NCI-H2029 treated with DMSO at 0.1 percent for 48 hours (cell line): ENCODE data around the gene PSD4.
A peak's percentile ranks its signal among the peaks of the same experiment; 100 is the strongest.

Source experiments
- DNase-seq: peaks from one replicate; lab custom pipeline; 2025; lab: John Stamatoyannopoulos, UW

The PSD4 gene

DNA sequence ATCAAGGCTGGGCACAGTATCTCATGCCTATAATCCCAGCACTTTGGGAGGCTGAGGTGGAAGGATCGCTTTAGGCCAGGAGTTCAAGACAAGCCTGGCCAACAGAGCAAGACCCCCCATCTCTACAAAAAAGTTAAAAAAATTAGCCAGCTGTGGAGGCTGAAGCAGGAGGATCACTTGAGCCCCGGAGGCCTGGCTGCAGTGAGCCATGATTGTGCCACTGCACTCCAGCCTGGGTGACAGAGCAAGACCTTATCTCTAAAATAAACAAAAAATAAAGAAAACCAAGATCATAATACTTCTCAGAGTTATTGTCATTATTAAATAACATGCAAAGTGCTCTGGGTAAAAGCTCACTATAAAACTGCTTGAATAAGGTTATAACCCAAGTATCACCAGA lies 31.5 kb upstream of the PSD4 start:
- no peak for DNase-seq

DNA sequence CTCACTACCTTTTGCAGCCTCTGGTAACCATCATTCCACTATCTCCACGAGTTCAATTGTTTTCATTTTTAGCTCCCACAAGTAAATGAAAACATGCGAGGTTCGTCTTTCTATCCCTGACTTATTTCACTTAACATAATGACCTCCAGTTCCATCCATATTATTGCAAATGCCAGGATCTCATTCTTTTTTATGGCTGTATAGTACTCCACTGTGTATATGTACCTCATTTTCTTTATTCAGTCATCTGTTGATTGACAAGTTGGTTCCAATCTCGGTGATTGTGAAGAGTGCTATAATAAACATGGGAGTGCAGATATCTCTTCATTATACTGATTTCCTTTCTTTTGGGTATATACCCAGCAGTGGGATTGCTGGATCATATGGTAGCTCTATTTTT lies 29.5 kb upstream of the PSD4 start:
- DNase-seq = no peak

DNA sequence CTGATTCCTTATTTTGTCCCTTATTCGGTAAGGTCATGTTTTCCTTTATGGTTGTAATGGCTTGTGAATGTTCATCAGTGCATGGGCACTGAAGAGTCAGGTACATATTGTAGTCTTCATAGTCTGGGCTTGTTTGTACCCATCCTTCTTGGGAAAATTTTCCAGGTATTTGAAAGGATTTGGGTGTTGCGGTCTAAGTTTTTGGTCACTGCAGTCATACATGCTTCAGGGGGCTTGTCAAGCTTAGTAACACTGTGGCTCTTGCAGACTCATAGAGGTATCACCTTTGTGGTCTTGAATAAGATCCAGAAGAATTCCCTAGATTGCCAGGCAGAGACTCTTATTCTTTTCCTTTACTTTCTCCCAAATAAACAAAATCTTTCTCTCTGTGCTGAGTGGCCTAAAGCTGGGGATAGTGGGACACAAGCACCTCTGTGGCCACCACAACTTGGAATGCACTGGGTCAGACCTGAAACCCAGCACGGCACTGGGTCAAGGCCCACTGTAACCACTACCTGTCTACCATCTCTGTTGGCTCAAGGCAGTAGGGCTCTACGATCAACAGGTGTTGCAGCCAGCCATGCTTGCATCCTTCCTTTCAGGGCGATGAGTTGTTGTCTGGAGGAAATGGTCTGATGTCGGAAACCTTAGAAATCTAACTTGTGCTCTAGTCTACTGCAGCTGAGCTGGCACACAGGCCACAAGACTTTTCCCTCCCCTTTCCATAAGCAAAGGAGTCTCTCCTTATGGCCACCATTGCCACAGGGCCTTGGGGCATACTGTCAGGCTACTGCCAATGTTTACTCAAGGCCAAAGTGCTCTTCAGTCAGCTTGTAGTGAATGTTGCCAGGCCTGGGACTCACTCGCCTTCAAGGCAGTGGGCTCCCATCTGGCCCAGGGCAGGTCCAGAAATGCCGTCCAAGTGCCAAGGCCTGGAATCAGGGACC lies 24.9 kb upstream of the PSD4 start:
- no peak for DNase-seq

DNA sequence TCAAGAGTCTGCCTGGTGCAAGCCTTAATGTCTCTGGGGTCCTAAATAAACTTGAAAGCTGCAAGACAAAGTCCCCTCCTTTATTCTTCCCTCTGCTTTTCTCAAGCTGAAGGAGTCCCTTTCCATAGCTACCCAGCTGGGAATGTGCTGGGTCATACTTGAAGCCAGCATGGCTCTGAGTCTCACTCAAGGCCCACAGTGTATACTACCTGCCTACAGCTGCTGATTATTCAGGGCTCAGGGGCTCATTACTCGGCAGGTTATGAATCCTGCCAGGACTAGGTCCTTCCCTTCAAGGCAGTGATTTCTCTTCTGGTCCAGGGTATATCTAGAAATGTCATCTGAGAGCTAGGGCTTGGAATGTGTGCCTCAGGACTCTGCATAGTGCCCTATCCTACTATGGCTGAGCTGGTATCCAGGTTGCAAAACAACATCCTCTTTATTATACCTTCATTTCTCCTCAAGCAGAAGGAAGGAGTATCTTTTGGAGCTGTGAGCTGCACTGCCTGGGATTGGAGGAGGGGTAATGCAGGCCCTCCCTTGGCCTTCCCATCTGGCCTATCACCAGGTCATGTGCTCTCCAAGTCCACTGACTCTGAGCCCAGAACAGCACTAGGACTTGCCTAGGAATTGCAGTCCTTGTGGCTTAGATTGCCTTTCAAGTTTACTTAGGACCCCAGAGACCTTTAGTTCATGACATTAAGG lies 24.1 kb upstream of the PSD4 start:
- DNase-seq = no peak

- DNase-seq = no peak
These were observed 23.5 kb upstream of the PSD4 start for GRCh38 chr2:113150258-113150601.

DNA sequence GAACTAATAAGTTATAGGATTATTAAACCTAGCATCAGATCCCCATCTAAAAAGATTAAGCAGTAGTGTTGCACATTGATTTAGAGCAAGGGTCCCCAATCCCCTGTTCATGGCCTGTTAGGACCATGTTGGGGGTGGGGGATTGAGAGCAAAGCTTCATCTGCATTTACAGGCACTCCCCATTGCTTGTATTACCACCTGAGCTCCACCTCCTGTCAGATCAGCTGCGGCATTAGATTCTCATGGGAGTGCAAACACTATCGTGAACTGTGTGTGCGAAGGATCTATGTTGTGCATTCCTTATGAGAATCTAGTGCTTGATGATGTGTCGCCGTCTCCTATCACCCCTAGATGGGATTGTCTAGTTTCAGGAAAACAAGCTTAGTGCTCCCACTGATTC lies 18.4 kb upstream of the PSD4 start:
- DNase-seq = no peak

- DNase-seq = peak; percentile 46
These were observed 17.3 kb upstream of the PSD4 start for GRCh38 chr2:113156278-113157117.

DNA sequence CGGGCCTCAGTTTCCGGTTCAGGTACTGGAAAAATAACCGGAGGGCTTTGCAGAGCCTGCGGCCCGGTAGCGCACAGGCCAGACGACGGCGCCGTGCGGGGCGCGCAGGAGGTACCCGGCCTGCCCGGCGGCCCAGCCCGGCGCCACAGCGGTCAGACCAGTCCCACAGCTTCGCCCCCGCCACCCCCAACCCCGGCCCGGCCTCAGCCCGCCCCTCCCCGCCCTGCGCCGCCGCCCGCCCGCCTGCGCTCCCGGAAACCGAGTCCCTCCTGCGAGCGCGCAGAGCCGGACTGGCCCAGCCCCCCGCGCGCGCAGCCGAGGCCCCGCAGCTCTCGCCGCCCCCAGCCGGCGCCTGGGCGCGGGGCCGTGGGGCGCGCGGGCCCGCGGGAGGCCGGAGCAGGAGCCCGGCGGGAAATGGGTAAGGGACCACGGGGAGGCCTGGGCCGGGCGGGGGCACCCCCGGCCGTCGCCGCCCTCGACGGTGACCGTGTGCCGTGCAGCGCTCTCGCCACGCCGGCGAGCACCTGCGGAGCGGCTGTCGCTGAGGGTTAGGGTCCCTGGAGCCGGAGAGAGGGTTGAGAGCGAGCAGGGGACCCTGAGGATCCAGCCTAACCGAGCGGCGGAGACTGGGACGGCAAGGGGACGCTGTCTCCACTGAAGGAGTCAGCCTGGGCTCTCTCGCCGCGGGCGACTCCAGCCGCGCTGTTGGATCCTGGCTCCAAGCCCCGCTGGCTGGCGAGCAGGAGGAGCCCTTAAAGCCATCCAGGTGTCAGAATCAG lies 16.5 kb upstream of the PSD4 start:
- peak; percentile 45 for DNase-seq

DNA sequence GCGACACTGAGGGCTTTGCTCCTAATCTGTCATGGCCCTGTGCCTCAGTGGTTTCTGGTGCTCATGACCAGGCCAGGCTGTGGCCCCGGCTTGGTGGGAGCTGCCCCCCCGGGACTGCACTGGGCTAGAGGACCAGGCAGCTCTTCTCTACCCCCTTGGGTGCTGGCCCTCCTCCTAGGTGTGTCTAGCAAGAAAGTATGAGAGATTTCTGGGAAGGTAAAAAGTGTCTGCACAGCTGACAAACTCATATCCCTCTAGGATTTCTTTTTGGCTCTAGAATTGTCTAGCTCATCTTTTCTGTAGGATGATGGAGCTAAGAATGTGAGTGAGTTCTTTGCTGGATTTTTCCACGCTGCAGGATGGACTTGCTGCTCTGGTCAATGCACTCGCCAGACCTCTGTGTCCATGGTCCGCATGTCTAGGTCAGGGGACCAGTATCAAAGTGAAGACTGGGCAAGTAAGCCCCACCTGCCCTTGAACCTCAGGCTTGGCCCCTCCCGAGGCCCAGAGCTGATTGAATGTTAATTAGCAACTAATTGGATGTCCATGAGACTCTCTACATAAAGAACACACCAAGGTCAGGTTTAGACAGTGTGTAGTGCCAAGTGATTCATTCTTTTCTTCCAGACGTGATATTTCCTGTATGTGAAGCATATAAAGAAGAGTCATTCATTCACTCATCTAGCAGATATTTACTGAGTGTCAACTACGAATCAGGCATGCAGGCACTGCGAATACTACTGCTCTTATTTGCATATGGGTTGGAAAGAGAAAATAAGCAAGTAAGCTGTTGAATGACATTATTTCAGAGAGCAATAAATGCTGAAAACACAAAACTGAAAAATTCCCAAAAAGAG lies 15.6 kb upstream of the PSD4 start:
- DNase-seq = peak; percentile 11

GRCh38 chr2:113158884-113159553 lies 14.8 kb upstream of the PSD4 start:
- no peak for DNase-seq

- DNase-seq = no peak
These were observed 13.5 kb upstream of the PSD4 start for GRCh38 chr2:113160248-113160647.

GRCh38 chr2:113160962-113161361 lies 12.8 kb upstream of the PSD4 start:
- no peak for DNase-seq

DNA sequence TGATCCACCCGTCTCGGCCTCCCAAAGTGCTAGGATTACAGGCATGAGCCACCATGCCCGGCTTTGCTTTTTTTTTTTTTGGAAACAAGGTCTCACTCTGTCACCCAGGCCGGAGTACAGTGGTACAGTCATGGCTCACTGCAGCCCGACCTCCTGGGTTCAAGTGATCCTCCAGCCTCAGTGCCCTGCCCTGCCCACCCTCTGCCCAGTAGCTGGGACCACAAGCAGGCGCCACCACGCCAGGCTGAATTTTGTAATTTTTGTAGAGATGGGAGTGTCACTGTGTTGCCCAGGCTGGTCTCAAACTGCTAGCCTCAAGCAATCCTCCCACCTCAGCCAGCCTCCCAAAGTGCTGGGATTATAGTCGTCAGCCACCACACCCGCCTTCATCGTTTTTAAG lies 11.6 kb upstream of the PSD4 start:
- DNase-seq = no peak

DNA sequence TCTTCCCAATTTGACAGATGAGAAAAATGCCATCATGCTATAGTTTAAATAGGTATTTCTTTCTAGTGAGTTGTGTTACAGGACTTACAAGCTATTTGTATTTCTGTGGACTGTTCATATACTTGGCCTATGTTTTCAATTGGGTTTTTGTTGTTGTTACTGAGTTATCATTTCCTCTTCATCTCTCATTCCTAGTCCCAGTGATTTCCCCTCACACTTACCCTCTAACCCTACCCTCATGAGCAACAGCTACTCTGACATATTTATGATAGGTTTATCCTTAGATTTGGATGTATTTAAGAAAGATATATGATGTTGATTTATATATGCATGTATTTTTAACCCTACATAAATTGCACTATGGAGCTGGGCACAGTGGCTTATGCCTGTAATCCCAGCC lies 10.9 kb upstream of the PSD4 start:
- no peak for DNase-seq

GRCh38 chr2:113164215-113164929 lies 9.4 kb upstream of the PSD4 start:
- DNase-seq = no peak

- DNase-seq = peak; percentile 7
These were observed 8.7 kb upstream of the PSD4 start for GRCh38 chr2:113164930-113165585.

DNA sequence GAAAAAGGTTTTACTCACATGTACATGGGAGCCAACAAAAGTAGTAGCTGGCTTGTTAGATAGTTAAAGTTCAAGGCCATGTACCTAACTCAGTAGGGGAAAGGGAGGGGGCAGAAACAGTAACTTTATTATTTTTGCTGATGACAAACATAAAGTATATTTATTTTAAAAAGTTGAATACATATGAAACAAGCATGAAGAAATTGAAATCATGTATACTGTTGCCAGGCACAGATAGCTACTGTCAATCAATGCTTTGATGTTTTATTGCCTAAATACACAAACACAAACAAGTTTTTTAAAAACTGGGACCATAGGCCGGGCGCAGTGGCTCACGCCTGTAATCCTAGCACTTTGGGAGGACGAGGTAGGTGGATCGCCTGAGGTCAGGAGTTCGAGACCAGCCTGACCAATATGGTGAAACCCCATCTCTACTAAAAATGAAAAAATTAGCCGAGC lies 7.6 kb upstream of the PSD4 start:
- DNase-seq = no peak

- DNase-seq = peak; percentile 62
These were observed 6.4 kb upstream of the PSD4 start for GRCh38 chr2:113167115-113167932.
